GM21423 (cell line): ENCODE results near the gene FLYWCH2.

ENCODE experiments used
- ATAC-seq: cut with Tn5 transposase; IDR thresholded peaks from one replicate; pipeline ENCODE4 v1.9.1; 2021; ENCODE audit warnings: mild to moderate bottlenecking, moderate library complexity; ENCODE audit not compliant: unreplicated experiment

Gene FLYWCH2

GRCh38 chr16:2853531-2854073 is 29.4 kb upstream of the FLYWCH2 start:
- ATAC-seq: no peak

- no peak for ATAC-seq
Measured at GRCh38 chr16:2854700-2855309, 28.2 kb upstream of the FLYWCH2 start.

GRCh38 chr16:2855536-2855935 is 27.5 kb upstream of the FLYWCH2 start:
- no peak for ATAC-seq

DNA sequence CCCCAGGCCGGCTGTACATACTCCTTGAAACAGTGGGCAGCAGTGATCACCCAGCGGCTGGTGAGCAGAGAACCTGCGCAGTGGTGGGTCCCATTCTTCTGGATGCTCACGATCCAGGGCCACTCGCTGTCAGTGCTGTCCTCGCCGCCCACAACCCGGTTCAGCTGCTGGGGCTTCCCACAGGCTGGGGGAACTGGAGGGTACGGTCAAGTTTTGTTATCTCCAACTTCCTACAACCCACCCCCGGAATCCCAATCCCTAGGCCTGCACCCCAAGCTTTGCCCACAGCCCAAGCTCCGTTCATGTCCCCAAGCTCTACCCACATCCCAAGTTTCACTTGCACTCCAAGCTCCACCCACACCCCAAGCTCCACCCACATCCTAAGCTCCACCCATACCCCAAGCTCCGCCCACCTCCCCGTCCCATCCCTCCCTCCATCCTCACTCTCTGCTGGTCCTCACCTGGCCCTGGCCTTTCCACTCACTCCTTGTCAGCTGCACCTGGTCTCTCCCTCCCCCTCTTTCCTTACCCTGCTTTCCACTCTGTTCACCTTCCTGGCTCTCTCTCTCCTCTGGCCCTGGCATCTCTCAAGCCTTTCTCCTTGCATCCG is 26.8 kb upstream of the FLYWCH2 start:
- no peak for ATAC-seq

- no peak for ATAC-seq
Measured at GRCh38 chr16:2856686-2857450, 26.1 kb upstream of the FLYWCH2 start.

- no peak for ATAC-seq
Measured at GRCh38 chr16:2857451-2858244, 25.4 kb upstream of the FLYWCH2 start, which contains the start of gene PRSS22. Gene PRSS22 (minus strand): TSS chr16:2858170. CDS start chr16:2858104, 66 bp downstream.

GRCh38 chr16:2858245-2859025 is 24.6 kb upstream of the FLYWCH2 start:
- no peak for ATAC-seq

DNA sequence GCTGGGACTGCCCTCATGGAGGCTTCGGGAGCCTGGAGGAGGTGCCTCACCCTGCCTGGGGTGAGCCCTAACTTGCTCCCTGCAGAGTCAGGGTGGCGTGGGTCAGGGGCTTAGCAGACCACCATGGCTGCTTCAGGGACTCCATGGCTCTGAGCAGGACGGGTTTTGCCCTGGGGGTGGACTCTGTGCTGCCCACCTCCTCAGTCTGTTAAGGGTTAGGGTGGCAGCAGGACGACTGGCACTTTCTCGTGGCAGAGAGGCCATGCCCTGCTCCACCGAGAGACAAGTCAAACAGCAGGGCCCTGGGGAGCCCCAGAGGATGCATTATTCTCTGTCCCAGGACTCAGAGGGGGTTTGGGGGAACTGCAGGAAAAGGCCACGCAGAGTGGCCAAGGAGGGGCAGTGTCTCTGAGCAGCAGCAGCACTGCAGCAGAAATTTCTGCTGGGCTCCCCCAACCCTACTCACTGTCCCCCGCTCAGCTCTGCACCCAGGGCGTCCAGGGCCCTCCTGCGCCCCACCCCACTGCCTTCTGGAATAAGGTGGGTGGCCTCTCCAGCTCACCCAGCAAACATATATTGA is 23.2 kb upstream of the FLYWCH2 start:
- no peak for ATAC-seq

DNA sequence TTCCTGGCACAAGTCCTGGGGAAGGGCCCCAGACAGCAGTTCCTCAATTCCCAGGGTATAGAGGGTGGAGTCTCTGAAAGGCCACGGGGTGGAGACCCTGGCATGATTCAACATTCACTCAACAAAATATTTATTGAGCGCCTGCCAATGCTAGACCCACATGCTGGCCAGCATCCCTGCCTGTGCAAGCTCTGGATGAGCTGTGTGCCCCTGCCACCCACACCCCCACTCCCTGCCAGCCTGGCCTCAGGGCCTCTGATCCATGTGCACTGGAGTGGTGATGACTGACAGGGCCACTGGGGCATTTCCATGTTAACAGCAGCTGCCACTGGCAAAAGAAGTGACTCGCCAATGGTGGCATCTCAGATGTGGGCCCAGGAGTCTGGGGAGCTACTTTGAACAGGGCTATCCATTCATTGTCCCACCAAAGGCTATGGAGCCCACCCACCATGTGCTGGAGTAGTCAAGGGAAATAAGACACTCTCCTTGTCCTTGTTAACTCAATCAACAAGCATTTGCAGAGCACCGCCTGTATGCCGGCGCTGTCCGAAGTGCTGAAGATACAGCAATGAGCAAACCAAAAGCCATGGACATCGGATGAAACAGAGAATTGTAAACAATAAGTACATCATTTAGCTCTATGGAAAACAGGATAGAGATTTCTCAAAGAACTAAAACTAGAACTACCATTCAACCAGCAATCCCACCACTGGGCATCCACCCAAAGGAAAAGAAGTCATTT is 22.0 kb upstream of the FLYWCH2 start:
- no peak for ATAC-seq

GRCh38 chr16:2865651-2866050 is 17.4 kb upstream of the FLYWCH2 start:
- ATAC-seq: no peak

DNA sequence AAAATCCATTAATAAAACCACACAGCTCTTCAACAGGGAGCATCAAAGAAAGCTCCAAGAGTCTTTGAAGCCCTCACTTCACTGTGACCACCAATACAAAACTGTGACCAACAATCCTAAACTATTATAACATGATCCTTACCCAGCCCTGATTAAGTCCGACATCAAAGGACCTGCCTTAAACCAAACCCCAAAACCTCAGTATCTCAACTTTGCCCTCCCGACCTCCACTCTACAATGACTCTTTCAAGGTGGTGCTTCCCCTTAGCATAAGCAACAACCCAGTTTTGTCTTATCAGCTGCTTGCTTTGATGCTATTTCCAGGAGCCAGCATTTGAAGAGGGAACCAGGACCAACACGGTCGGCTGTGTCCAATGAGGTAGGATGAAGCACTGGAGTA is 16.6 kb upstream of the FLYWCH2 start:
- ATAC-seq: no peak

DNA sequence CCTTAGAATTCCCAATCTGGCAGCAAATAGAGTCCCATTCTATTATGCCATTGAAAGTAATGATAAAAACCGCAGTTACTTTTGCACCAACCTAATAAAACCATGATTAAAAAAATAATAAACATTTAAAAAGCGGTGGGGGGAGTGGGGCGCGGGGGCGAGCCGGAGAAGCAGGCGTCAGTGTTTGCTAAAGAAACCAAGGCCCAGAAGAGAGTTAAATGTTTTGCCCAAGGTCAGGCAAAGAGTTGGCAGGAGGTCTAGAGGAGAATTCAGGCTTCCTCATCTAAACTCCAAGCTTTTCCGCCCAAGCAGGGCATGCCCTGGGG is 15.4 kb upstream of the FLYWCH2 start:
- ATAC-seq: no peak

DNA sequence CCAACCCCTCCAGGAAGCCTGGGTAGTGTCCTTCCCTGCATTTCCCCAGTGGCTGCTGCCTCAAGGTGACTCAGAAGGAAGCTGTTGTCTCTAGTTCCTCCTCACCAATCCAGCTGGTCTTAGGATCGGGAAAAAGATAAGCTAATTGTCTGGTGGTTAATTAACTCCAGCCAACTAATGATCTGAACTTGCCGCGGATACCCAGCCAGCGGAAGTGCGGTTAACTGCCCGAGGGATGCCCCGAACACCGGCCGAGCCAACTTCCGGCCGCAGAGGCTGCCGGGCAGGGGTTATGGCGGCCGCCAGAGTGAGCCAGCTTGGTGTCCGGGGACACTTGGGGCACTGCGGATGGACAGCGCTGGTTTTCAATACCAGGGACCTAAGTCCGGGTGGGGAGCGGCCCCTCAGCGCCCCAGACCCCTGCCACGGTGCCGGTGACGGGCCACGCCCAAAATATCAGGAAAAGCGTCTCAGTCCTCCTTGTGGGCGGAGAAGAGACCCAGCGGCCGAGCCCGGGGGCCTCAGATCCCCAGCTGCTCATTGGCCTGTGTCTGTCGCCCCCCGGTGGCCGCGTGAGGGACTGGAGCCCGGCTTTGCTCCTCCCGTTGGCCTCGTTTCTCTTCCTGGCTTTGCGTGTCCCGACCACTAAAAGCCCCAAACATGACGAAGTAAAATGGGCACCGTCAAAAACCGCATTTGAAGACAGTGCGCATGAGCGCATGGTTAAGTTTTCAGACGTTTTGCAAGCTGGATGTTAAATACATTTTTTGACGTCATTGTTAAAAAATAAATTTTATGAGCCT is 14.8 kb upstream of the FLYWCH2 start:
- ATAC-seq: peak; percentile 91

- ATAC-seq: no peak
Measured at GRCh38 chr16:2871926-2872325, 11.1 kb upstream of the FLYWCH2 start.

DNA sequence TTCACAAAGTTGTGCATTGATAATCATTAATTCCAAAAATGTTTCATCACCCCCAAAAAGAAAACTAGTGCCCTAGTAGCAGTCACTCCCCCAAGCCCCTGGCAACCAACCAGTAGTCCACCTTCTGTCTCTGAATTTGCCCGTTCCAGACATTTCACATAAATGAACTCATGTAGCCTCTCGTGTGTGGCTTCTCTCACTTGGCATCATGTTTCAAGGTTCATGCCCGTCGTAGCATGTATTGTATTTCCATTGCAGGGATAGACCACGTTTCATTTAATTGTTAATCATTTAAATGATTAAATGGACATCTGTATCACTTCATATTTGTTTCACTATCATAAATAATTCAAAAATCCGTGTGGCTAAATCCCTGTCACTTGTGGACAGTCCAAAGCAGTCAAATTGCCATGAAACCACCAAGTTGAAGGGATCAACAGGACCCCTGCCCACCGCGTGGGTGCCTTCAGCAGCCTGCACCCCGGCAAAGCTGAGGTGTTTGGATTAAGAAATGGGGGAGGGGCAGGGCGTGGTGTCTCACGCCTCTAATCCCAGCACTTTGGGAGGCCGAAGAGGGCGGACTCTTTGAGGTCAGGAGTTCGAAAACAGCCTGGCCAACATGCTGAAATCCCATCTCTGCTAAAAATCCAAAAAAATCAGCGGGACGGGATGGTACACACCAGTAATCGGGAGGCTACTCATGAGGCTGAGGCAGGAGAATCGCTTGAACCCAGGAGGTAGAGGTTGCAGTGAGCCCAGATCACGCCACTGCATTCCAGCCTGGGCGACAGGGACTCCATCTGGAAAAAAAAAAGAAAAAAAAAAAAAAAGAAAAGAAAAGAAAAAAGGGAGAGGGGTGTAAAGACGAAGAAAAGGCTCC is 8.7 kb upstream of the FLYWCH2 start:
- no peak for ATAC-seq

DNA sequence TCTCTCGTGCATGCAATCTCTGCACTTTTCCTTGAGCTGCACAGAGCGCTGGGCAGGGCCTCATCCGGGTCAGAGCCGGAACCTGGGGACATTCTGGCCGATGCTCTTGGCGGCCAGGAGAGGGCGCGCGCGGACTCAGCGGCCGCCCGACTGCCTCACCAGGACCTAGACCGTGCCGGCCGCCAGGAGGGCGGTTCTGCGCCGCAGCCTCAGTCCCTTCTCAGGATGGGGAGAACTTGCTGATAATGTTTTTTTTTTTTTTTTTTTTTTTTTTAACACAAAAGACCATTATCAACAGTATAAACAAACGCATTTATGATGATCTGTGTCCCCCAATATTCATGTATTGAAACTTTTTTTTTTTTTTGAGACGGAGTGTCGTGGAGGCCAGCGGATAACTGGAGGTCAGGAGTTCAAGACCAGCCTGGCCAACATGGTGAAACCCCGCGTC is 8.1 kb upstream of the FLYWCH2 start:
- ATAC-seq: peak; percentile 60

DNA sequence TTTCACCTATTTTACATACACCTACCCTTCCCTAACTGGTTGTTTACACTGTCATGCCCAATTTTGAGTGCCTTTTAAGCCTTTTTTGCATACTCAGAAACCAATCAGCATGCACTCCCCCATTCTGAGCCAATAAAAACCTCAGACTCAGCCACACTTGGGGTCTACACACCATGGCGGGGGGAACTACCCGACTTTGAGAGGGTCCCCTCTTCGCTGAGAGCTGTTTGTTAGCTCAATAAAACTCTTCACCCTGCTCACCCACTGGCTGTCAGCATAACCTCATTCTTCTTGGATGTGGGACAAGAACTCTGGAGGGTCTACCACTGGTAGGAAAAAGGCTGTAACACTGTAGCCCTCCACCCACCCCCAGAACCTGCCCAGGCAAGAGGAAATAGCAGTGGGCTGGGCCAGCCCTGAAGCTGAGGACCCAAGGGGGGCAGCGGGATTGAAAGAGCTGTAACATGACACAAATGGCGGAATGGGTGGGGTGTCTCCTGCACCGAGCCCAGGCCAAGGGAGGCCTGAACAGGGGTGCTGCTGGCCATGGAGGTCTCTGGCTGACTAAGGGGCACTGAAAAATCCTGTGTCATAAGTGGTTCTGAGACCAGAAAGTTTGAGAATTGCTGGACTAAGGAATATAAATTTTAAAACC is 3.0 kb upstream of the FLYWCH2 start:
- ATAC-seq: no peak
